ENCODE results near the gene GALNT9.
A peak's percentile ranks its signal among the peaks of the same experiment; 100 is the strongest.

The GALNT9 gene

DNA sequence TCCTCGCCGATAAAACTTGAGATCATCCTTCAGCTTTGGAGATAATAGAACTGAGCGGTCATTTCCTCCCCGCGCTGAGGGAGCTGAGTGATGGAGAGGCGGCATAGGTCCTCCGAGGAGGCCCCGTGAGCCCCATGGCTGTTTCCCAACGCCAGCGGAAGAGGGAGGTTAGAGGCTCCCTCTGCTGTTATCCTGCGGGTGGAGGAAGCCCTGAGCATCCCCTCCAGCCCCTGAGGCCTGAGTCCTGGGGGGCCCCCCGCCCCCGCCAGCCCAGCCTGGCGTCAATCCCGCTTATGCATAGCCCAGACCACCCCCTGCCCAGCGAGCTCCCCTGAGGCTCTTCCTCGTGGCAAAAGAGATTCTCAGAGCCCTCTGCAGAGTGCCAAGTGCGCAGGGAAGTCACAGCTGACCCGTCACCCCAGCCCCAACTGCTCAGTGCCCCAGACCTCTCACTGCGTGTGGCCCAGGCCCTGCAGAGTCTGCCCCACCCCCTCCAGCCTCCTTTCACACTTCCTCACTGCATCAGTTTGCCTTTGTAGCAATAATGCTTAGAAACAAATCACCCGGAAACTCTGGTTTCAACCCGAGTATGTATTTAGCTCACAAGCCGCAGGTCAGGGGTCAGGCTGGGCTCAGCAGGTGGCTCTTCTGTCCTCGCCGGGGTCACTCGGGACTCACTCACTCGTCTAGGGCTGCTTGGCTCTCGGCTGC is 44.7 kb upstream of the GALNT9 start:
- no peak overlapping the region for H3K4me3 ChIP-seq (ENCODE audit: control insufficient read depth, low read depth, low read length)
- TF ChIP-seq, protein P1, sequence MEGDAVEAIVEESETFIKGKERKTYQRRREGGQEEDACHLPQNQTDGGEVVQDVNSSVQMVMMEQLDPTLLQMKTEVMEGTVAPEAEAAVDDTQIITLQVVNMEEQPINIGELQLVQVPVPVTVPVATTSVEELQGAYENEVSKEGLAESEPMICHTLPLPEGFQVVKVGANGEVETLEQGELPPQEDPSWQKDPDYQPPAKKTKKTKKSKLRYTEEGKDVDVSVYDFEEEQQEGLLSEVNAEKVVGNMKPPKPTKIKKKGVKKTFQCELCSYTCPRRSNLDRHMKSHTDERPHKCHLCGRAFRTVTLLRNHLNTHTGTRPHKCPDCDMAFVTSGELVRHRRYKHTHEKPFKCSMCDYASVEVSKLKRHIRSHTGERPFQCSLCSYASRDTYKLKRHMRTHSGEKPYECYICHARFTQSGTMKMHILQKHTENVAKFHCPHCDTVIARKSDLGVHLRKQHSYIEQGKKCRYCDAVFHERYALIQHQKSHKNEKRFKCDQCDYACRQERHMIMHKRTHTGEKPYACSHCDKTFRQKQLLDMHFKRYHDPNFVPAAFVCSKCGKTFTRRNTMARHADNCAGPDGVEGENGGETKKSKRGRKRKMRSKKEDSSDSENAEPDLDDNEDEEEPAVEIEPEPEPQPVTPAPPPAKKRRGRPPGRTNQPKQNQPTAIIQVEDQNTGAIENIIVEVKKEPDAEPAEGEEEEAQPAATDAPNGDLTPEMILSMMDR (conservative IDR thresholded peaks at IDR 0.05; ENCODE audit: control insufficient read depth, insufficient read depth, low read depth, low read length) = peak; percentile 7
- DNase-seq (ENCODE audit: low read depth) = peak; percentile 20

DNA sequence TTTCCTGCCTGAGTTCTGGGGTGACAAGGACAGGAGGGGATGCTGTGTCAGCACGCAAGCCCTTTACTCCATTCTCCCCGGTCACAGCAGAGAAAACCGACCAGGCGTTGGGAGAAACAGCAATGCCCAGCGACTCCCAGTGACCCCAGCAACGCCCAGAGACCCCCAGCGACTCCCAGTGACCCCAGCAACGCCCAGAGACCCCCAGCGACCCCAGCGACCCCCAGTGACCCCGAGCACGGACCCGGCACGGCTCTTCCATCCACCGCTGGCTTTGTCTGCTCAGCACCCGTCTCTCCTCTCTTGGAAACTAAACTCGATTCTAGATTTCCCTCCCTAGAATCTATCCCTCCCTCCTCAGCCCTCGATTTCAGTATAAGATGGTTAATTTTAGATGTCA is 38.5 kb upstream of the GALNT9 start:
- no peak for DNase-seq (ENCODE audit: low read depth)
- TF ChIP-seq, protein P1 (conservative IDR thresholded peaks at IDR 0.05; ENCODE audit: control insufficient read depth, insufficient read depth, low read depth, low read length) = no peak
- H3K4me3 ChIP-seq (ENCODE audit: control insufficient read depth, low read depth, low read length) = no peak overlapping the region

DNA sequence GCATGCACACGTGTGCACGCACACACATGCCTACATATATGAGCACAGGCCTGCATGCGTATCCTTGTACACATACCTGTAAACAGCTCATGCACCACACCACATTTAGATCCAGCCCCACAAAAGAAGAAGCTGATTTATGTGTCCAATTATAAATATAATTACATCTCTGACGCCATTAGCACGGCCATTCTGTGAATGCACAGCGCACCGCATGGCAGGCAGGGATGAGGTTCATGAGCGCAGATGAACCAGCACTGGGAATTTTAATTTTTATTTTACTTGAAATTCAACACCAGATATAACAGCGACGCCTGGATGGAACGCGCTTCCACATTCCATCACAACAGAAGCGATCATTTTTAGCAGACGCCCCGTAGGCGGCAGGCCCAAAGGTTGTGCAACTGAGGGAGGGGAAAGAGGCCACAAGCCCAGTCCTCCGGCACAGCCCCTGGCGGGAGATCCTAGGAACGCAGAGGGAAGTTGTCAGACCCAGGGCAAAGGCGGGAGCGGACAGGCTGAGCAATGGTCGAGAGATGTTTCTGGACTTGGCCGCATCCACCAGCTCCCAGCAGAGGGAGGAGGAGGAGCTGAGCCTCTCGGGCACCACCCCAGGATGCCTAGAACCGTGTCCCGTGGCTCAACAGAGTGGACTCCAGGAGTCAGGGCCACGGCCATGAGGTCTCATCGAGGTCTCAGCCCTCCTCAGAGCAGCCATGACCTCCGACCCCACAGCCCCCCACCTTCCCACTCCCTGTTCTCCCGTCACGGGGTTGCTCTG is 37.9 kb upstream of the GALNT9 start:
- no peak for DNase-seq (ENCODE audit: low read depth)
- TF ChIP-seq, protein P1 (conservative IDR thresholded peaks at IDR 0.05; ENCODE audit: control insufficient read depth, insufficient read depth, low read depth, low read length) = no peak
- H3K4me3 ChIP-seq (ENCODE audit: control insufficient read depth, low read depth, low read length) = no peak overlapping the region

DNA sequence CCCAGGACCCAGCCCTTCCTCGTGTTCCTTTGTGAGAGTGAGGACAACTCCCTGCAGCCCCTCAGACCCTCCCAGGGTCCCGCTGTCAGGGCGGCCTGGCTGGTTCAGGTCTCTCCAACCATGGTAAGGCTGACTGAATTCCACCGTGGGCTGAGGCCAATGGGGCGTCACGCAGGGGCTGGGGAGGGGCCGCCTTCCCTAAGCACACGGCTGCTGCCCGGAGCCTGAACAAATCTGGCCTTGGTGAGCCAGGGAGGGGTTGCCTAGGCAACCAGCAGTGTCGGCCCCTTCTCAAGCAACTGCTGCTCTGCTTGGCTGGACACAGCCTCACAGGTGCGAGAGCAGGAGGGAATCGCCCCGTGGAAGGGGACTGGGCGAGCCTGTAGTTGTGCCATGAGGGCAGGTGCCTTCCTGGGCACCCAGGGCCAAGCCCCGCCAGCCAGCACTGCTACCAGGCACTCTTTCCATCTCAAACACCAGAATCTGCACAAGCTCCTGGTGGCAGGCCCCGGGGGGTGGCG is 37.0 kb upstream of the GALNT9 start:
- no peak for DNase-seq (ENCODE audit: low read depth)
- TF ChIP-seq, protein P1 (conservative IDR thresholded peaks at IDR 0.05; ENCODE audit: control insufficient read depth, insufficient read depth, low read depth, low read length) = no peak

DNA sequence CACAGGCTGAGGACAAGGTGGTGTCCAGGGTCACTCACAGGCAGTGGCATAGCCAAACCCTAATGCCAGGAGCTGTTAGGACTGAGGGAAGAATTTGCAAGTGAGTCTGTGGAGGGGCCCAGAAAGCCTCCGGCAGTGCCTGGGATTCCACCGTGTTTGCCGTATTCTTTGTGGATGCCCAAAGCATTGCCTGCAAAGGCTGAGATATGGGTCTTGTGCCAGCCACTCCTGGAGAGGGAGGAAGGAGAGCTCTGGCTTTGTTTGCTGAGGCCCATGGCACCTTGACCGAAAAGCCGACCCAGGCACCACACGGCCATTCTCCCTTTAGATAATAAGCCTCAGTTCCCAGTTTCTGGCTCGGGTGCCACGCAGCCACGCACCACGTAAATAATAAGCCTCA is 35.8 kb upstream of the GALNT9 start:
- no peak overlapping the region for H3K4me3 ChIP-seq (ENCODE audit: control insufficient read depth, low read depth, low read length)
- TF ChIP-seq, protein P1 (conservative IDR thresholded peaks at IDR 0.05; ENCODE audit: control insufficient read depth, insufficient read depth, low read depth, low read length) = no peak
- no peak for DNase-seq (ENCODE audit: low read depth)

More for the DNA sequence above, 37.0 kb upstream of the GALNT9 start:
- no peak overlapping the region for H3K4me3 ChIP-seq (ENCODE audit: control insufficient read depth, low read depth, low read length)

DNA sequence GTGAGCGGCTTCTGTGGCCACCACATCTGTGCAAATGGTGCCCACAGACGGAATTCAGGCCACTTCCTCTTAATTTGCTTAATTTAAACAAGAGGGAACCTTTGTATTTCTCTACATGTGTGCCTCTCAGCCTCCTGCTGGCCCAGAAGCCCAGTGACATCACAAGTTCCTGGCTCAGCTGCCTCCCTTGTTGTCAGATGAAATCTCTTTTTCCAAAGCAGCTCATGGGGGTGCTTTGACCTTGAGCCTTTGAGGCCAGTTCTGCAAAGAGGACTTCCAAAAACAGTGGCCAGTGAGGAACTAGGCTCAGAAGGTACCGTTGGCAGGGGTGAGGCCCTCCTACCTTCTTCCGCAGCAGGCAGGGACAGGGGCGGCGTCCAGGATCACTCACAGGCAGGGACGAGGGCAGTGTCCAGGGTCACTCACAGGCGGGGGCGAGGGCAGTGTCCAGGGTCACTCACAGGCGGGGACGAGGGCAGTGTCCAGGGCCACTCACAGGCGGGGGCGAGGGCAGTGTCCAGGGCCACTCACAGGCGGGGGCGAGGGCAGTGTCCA is 35.0 kb upstream of the GALNT9 start:
- TF ChIP-seq, protein P1 (conservative IDR thresholded peaks at IDR 0.05; ENCODE audit: control insufficient read depth, insufficient read depth, low read depth, low read length) = no peak
- no peak overlapping the region for H3K4me3 ChIP-seq (ENCODE audit: control insufficient read depth, low read depth, low read length)
- DNase-seq (ENCODE audit: low read depth) = no peak

Data from fibroblast of mammary gland (primary cell).